ENCODE data around the gene COTL1.
A peak's percentile ranks its signal among the peaks of the same experiment; 100 is the strongest.

The COTL1 gene

GRCh38 chr16:84594725-84595038 lies 23.2 kb downstream of the COTL1 start:
- no peak for DNase-seq

- peak; percentile 91 for DNase-seq
These were observed 23.8 kb downstream of the COTL1 start for GRCh38 chr16:84593825-84594724.

GRCh38 chr16:84592718-84593117 lies 25.2 kb downstream of the COTL1 start:
- DNase-seq: no peak

DNA sequence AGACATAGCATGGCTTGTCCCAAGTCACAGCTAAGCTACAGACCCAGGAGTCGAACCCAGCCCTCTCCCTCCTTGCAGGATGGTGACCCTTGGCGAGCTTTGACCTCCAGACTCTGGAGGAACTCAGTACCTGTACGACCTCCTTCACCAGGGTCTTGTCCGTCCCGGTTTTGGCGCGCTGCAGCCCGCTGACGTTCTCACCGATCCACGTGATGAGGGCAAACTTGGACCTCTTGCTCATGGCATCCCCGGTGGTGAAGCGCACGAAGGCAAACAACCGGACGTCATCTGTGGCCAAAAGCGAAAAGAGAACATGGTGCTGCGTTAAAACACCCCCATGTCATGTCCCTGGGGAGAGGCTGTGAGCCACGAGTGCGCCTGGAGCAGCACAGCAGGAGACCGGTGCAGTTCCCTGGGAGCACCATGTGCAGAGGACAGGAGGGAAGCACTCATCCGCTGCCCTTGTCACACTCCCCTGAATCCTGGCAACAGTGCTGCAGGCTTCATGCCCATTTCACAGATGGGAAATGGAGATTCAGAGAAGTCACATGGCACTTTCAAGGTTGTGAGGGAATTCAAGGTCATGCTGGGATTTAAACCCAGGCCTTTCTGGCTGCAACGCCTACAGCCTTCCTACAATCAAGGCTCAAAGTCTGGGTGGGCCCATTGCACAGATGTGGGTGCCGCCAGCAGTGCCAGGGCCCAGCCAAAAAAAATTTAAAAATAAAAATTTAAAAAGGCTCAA lies 27.7 kb downstream of the COTL1 start:
- no peak for DNase-seq

DNA sequence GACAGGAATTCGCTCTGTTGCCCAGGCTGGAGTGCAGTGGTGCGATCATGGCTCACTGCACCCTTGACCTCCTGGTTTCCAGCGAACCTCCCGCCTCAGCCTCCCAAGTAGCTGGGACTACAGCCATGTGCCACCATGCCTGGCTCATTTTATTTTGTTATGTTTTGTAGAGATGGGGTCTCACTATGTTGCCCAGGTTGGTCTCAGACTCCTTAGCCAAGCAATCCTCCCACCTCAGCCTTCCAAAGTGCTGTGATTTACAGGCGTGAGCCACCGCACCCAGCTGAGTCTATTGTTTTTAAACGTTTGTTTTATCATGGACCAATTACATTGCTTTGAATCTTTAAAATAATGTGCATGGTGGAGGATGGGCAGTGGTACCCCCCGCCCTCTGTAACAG lies 28.9 kb downstream of the COTL1 start:
- DNase-seq: no peak

GRCh38 chr16:84585886-84586285 lies 32.0 kb downstream of the COTL1 start:
- no peak for DNase-seq

- no peak for DNase-seq
These were observed 32.4 kb downstream of the COTL1 start for GRCh38 chr16:84585467-84585866.

GRCh38 chr16:84584678-84585077 lies 33.2 kb downstream of the COTL1 start:
- no peak for DNase-seq

DNA sequence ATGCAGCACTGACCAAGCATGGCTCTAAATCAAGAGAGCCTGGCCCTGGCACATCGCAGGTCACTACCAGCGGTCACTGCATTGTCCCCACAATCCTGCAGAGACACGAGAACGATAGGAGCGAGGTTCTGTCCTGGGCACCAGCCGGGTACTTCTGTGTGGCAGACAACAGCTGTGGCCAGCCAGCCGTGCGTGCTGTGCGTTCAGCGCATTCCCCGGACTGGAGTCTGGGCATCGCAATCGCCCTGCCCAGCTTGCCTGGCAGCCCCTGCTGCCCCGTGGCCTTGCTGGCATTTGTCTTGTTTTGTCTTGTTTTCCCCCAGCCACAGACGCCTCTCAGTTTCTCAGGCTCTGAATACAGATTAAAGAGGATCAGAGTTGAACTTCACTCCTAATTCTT lies 33.9 kb downstream of the COTL1 start:
- no peak for DNase-seq

DNA sequence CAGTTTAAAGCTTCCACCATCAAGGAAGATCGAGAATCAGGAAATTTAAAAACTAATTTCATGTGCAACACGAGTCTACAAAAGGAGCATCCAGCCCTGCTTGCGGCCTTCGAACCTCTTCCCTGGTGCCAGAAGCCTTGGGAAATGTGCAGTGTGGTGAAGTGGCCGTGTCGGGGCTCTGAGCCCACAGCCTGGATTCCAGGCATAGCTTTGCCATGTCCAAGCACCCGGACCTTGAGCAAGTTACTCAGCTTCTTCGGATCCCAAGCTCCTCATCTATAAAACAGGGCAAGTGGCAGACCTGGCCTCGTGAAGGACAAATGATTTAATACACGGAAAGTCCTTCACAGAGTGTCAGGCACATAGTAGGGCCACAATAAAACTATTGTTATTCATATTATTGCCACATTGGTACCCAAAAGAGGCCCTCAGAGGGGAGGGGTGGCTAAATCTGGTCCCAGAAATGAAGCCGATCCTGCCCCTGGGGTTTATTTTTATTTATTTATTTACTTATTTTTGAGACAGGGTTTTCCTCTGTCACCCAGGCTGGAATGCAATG lies 34.8 kb downstream of the COTL1 start:
- no peak for DNase-seq

DNA sequence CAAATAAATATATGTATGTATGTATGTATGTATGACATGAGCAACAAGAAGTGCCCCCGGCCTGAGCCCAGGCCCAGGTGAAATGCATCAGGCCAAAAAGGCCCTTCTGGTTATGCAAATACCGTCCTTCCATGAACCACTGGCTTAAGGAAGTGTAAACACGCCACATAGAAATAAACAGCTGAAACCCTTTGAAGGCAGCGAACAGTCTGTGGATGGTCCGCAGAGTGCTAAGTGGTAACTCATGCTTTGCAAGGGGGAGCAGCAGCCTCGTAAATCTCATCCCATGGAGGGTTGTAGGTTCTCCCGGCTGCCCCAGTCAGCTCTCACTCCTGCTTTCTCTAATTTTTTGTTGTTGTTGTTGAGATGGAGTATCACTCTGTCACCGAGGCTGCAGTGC lies 36.7 kb downstream of the COTL1 start:
- DNase-seq: no peak

DNA sequence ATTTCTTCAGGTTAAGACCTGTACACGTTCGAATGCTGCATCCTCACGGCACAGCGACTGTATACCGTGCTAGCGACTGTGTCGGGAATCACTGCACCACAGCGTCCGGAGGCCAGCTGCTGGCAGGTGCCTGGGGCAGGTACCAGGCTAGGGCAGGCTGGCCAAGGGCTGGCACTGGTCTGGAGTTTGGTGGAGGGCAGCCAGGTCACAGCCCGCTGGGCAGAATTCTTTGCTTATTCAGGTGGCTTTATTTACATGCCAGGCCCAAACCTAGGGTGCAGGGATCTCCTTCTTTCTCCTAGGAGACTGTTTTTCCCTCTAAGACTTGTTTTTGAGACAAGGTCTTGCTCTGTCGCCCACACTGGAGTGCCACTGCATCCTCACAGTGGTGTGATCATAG lies 37.9 kb downstream of the COTL1 start:
- no peak for DNase-seq

GRCh38 chr16:84578538-84579126 lies 39.2 kb downstream of the COTL1 start:
- no peak for DNase-seq

GRCh38 chr16:84577034-84577803 lies 40.7 kb downstream of the COTL1 start:
- no peak for DNase-seq

GRCh38 chr16:84575914-84576313 lies 42.0 kb downstream of the COTL1 start:
- no peak for DNase-seq

DNA sequence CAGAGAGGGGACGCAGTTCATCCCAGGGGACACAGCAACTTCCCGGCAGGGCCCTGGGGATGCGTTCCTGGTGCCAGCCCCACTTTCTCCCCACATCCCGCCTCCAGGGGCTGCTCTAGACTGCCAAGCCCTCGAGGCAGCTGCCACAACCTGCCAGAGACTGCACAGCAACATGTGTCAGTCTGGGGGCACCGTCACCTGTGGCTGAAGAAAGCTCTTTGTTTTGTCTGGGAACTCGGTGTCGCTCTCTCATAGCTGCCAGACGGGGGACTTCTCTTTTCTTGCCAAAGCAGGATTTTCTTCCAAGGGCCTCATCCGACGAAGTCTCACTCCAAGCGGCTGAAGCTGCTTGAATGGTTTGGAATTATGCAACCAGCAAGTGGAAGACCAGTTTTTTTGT lies 43.7 kb downstream of the COTL1 start:
- no peak for DNase-seq

- no peak for DNase-seq
These were observed 45.8 kb downstream of the COTL1 start for GRCh38 chr16:84572096-84572495.

GRCh38 chr16:84571506-84571905 lies 46.4 kb downstream of the COTL1 start:
- no peak for DNase-seq

GRCh38 chr16:84570739-84571403 lies 47.0 kb downstream of the COTL1 start:
- DNase-seq: no peak

DNA sequence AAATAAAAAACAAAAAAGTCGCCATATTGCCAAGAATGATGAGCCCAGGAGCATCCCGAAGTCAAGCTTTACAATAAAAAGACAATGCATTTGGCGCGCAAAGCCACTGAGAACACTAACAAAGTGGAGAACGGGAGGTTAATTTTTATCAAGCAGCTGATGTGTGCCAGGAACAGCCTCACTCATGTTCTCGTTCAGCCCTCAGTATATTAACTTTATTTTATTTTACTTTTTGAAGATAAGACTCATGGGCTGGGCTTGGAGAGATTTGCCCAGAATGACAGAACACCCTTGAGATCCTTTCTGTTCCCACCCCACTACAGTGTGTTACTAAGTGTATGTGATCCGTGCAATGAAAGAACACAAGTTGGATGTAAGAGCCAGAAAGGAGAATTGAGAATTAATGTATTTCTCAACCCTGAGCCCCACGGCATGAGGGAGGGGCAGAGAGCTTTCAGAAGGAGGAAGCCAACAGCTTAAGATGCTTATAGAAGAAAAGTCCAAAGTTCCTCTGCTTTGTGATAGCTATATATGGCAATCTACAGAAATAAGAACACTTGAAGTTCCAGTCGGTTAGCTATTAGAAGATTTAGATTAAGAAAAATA lies 48.4 kb downstream of the COTL1 start:
- no peak for DNase-seq

GRCh38 chr16:84568066-84568465 lies 49.8 kb downstream of the COTL1 start:
- no peak for DNase-seq

All from CD4-positive, alpha-beta T cell treated with Interleukin-17A for 1 hour (primary cell).